Neural progenitor cell (in vitro differentiated cells): ENCODE results near the gene MEI1. TPM values are rescaled to one million over a fixed set of nuclear protein-coding genes. Genes with fewer than 3 reads are reported as not detected.

Source experiments
- DNase-seq: peaks from one replicate; pipeline ENCODE4 v3.0.0-alpha.2; 2016; ENCODE audit warnings: low spot score
- H2AFZ ChIP-seq: fragments of 200-600 bp; sonication (generic); replicated peaks from 2 replicates; pipeline ENCODE4 v1.6.1; 2016; ENCODE audit warnings: antibody characterized with exemption
- H3F3A ChIP-seq: fragments of 200-600 bp; sonication (generic); 2 replicates; pipeline ENCODE4 v1.6.1; 2016; ENCODE audit warnings: antibody characterized with exemption, low read depth
- H3K27ac ChIP-seq: fragments of 200-600 bp; sonication (generic); 2 replicates; pipeline ENCODE4 v1.5.1; 2016; ENCODE audit warnings: mild to moderate bottlenecking
- H3K27me3 ChIP-seq: fragments of 200-600 bp; sonication (generic); 2 replicates; pipeline ENCODE4 v1.6.1; 2016; ENCODE audit warnings: mild to moderate bottlenecking, moderate library complexity
- H3K36me3 ChIP-seq: fragments of 200-600 bp; sonication (generic); 2 replicates; pipeline ENCODE4 v1.5.1; 2016
- H3K4me1 ChIP-seq: fragments of 200-600 bp; sonication (generic); 2 replicates; pipeline ENCODE4 v1.6.1; 2016; ENCODE audit warnings: mixed run types
- H3K4me2 ChIP-seq: fragments of 200-600 bp; sonication (generic); 2 replicates; pipeline ENCODE4 v1.6.1; 2016
- H3K4me3 ChIP-seq: fragments of 200-600 bp; sonication (generic); 2 replicates; pipeline ENCODE4 v1.5.1; 2016
- H3K79me2 ChIP-seq: fragments of 200-600 bp; sonication (generic); 2 replicates; pipeline ENCODE4 v1.6.1; 2016; ENCODE audit warnings: low read depth
- H3K9ac ChIP-seq: fragments of 200-600 bp; sonication (generic); 2 replicates; pipeline ENCODE4 v1.6.1; 2016
- H3K9me3 ChIP-seq: fragments of 200-600 bp; sonication (generic); 2 replicates; pipeline ENCODE4 v1.5.1; 2016; ENCODE audit warnings: low read depth
- H4K20me1 ChIP-seq: fragments of 200-600 bp; sonication (generic); 2 replicates; pipeline ENCODE4 v1.6.1; 2016; ENCODE audit warnings: low read depth
- H3K27ac Mint-ChIP-seq: 3 replicates; pipeline ENCODE4 v1.8.0; 2021; ENCODE audit warnings: mixed read lengths
- H3K27me3 Mint-ChIP-seq: 2 replicates; pipeline ENCODE4 v1.8.0; 2022; ENCODE audit warnings: low read depth, mild to moderate bottlenecking, inconsistent platforms, moderate library complexity, mixed read lengths; ENCODE audit not compliant: insufficient read depth
- H3K36me3 Mint-ChIP-seq: 3 replicates; pipeline ENCODE4 v1.8.0; 2021; ENCODE audit warnings: mixed read lengths
- H3K4me1 Mint-ChIP-seq: 3 replicates; pipeline ENCODE4 v1.8.0; 2021; ENCODE audit warnings: mixed read lengths
- H3K4me3 Mint-ChIP-seq: 3 replicates; pipeline ENCODE4 v1.8.0; 2021; ENCODE audit warnings: mild to moderate bottlenecking, moderate library complexity, mixed read lengths
- H3K9me3 Mint-ChIP-seq: 3 replicates; pipeline ENCODE4 v1.8.0; 2020; ENCODE audit warnings: mixed read lengths
- CTCF ChIP-seq: fragments of 200-600 bp; sonication (generic); IDR thresholded peaks from 2 replicates; pipeline ENCODE4 v1.5.1; 2017; ENCODE audit warnings: antibody characterized with exemption, mild to moderate bottlenecking
- EZH2 ChIP-seq: fragments of 200-600 bp; sonication (generic); IDR thresholded peaks from 2 replicates; pipeline ENCODE4 v1.6.1; 2017; ENCODE audit warnings: antibody characterized with exemption, mild to moderate bottlenecking, moderate library complexity
- EZH2phosphoT487 ChIP-seq: fragments of 200-600 bp; sonication (generic); IDR thresholded peaks from 2 replicates; pipeline ENCODE4 v1.6.1; 2017; ENCODE audit warnings: antibody characterized with exemption
- total RNA-seq: library from RNA; depleted of rRNA; stranded (reverse); fragments of >200 nt; gene quantifications from 2 replicates; pipeline ENCODE4 v1.2.3, GENCODE V29; 2015; ENCODE audit warnings: low replicate concordance

MEI1 gene
- total RNA-seq, 1 donor from 2014 or later: not detected

GRCh38 chr22:41713004-41713403 is 13.7 kb downstream of the MEI1 start:
- H3K36me3 ChIP-seq: no peaks in the 10 kb centered on the region
- H3K9ac ChIP-seq: no peak overlapping the region
- no peaks in the 10 kb centered on the region for H3K9me3 ChIP-seq
- H3K36me3 Mint-ChIP-seq: no peaks in the 10 kb centered on the region
- no peaks in the 10 kb centered on the region for H3K79me2 ChIP-seq
- no peak overlapping the region for H3K27ac Mint-ChIP-seq
- H3K9me3 Mint-ChIP-seq: no peaks in the 10 kb centered on the region
- no peak for TF ChIP-seq EZH2
- TF ChIP-seq EZH2phosphoT487: no peak
- no peak for TF ChIP-seq CTCF
- H3K27me3 Mint-ChIP-seq: no peaks in the 10 kb centered on the region
- peaks cover 3% of the 10 kb centered on the region for H3K27me3 ChIP-seq
- H3K4me3 ChIP-seq: no peak overlapping the region
- no peak overlapping the region for H3K4me3 Mint-ChIP-seq
- no peak overlapping the region for H3K27ac ChIP-seq
- DNase-seq: no peak
- H3K4me1 Mint-ChIP-seq: peaks cover 2% of the 10 kb centered on the region
- no peaks in the 10 kb centered on the region for H3F3A ChIP-seq
- H2AFZ ChIP-seq: no peak overlapping the region
- no peaks in the 10 kb centered on the region for H4K20me1 ChIP-seq
- H3K4me2 ChIP-seq: no peak overlapping the region
- no peaks in the 10 kb centered on the region for H3K4me1 ChIP-seq

GRCh38 chr22:41722496-41722895 is 23.2 kb downstream of the MEI1 start:
- Mint-ChIP-seq H3K27me3 (peaks cover 12% of the 10 kb centered on the region), H3K36me3 (no peaks in the 10 kb centered on the region), H3K4me3 (no peak overlapping the region), H3K9me3 (no peaks in the 10 kb centered on the region), H3K4me1 (no peaks in the 10 kb centered on the region), H3K27ac (no peak overlapping the region)
- H3K36me3 ChIP-seq: no peaks in the 10 kb centered on the region
- no peak overlapping the region for H3K9ac ChIP-seq
- H3F3A ChIP-seq: no peaks in the 10 kb centered on the region
- no peaks in the 10 kb centered on the region for H3K9me3 ChIP-seq
- no peaks in the 10 kb centered on the region for H4K20me1 ChIP-seq
- no peak overlapping the region for H3K4me3 ChIP-seq
- H3K27ac ChIP-seq: no peak overlapping the region
- DNase-seq: no peak
- H2AFZ ChIP-seq: no peak overlapping the region
- no peak overlapping the region for H3K4me2 ChIP-seq
- H3K27me3 ChIP-seq: no peaks in the 10 kb centered on the region
- TF ChIP-seq CTCF (no peak), EZH2phosphoT487 (no peak), EZH2 (no peak)
- no peaks in the 10 kb centered on the region for H3K4me1 ChIP-seq
- no peaks in the 10 kb centered on the region for H3K79me2 ChIP-seq

GRCh38 chr22:41725510-41726110 is 26.3 kb downstream of the MEI1 start:
- H3K27me3 Mint-ChIP-seq: peaks cover 6% of the 10 kb centered on the region

More at GRCh38 chr22:41725510-41726110, 26.3 kb downstream of the MEI1 start:
- Histone ChIP-seq H4K20me1 (no peaks in the 10 kb centered on the region), H3K9ac (no peak overlapping the region), H3K4me2 (no peak overlapping the region), H3K79me2 (no peaks in the 10 kb centered on the region), H3K27ac (no peak overlapping the region), H3K4me3 (no peak overlapping the region), H3K36me3 (no peaks in the 10 kb centered on the region), H3K9me3 (no peaks in the 10 kb centered on the region), H3F3A (no peaks in the 10 kb centered on the region), H3K27me3 (no peaks in the 10 kb centered on the region), H2AFZ (no peak overlapping the region), H3K4me1 (no peaks in the 10 kb centered on the region)
- H3K4me3 Mint-ChIP-seq: no peak overlapping the region
- no peaks in the 10 kb centered on the region for H3K4me1 Mint-ChIP-seq
- H3K9me3 Mint-ChIP-seq: no peaks in the 10 kb centered on the region
- H3K36me3 Mint-ChIP-seq: no peaks in the 10 kb centered on the region
- TF ChIP-seq EZH2 (no peak), CTCF (no peak), EZH2phosphoT487 (no peak)
- H3K27ac Mint-ChIP-seq: no peak overlapping the region
- DNase-seq: no peak
